Activated T-helper 1 cell treated with anti-CD3 and anti-CD28 coated beads, Interleukin-12 subunit alpha, Interleukin-12 subunit beta, Interleukin-2, Interleukin-4 antibody, amounts not matched to agents 30 ng/mL and 10 ng/mL and 1 ng/mL, durations not matched to agents 14 hours and 24 hours and 36 hours (primary cell): ENCODE measurements around the gene PPP6R2. TPM values are rescaled to one million over a fixed set of nuclear protein-coding genes. Genes with fewer than 3 reads are reported as not detected.
"Not testable (repeated sequence)": the region's sequence is repeated elsewhere in the genome, so short reads cannot be mapped to it uniquely, and the experiment has no call there.

Experiments
- DNase-seq: peaks from one replicate; pipeline ENCODE4 v3.0.0; 2021; ENCODE audit warnings: low spot score
- H3K27ac Mint-ChIP-seq: one replicate; pipeline ENCODE4 v1.8.0; 2021; ENCODE audit warnings: mild to moderate bottlenecking, mixed read lengths
- H3K27me3 Mint-ChIP-seq: one replicate; pipeline ENCODE4 v1.8.0; 2022; ENCODE audit warnings: mild to moderate bottlenecking, moderate library complexity, mixed read lengths; ENCODE audit not compliant: insufficient read depth
- H3K36me3 Mint-ChIP-seq: one replicate; pipeline ENCODE4 v1.8.0; 2021; ENCODE audit warnings: low read depth, mixed read lengths
- H3K4me1 Mint-ChIP-seq: one replicate; pipeline ENCODE4 v1.8.0; 2021; ENCODE audit warnings: low read depth, mixed read lengths
- H3K4me3 Mint-ChIP-seq: one replicate; pipeline ENCODE4 v1.8.0; 2021; ENCODE audit warnings: mild to moderate bottlenecking, moderate library complexity, mixed read lengths
- H3K9me3 Mint-ChIP-seq: one replicate; pipeline ENCODE4 v1.8.0; 2021; ENCODE audit warnings: mixed read lengths
- intact Hi-C: fragments of 100-400 bp; cut with micrococcal nuclease; formaldehyde crosslinking; loops from one replicate; pipeline ENCODE4 v1.15.1; 2024
- total RNA-seq: library from RNA; stranded (reverse); gene quantifications from 2 replicates; pipeline ENCODE4 v1.2.3, GENCODE V29; 2022

Gene PPP6R2
- total RNA-seq, 1 donor from 2014 or later: 46.0 TPM

DNA sequence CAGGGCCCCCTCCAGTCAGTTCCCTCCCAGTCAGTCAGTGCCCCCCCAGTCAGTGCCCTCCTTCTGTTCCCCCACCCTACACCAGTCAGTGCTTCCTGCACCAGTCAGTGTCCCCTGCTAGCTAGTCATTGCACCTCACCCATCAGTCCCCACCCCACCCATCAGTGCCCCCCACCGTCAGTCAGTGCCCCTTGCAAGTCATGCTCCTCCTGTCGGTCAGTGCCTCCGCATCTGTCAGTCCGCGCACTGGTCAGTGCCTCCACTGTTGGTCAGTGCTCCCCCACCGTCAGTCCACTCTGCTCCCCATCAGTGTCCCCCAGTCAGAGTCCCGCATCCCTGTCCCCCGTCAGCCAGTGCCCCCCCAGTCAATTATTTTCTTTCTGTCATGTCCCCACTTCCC is 3.3 kb downstream of the PPP6R2 start:
- no peak overlapping the region for H3K4me3 Mint-ChIP-seq
- no peaks in the 10 kb centered on the region for H3K9me3 Mint-ChIP-seq
- no peak for DNase-seq
- intact Hi-C loops: no loop called here
- no peak overlapping the region for H3K27ac Mint-ChIP-seq
- peaks cover 2% of the 10 kb centered on the region for H3K27me3 Mint-ChIP-seq
- H3K36me3 Mint-ChIP-seq: no peaks in the 10 kb centered on the region
- H3K4me1 Mint-ChIP-seq: peaks cover 8% of the 10 kb centered on the region

DNA sequence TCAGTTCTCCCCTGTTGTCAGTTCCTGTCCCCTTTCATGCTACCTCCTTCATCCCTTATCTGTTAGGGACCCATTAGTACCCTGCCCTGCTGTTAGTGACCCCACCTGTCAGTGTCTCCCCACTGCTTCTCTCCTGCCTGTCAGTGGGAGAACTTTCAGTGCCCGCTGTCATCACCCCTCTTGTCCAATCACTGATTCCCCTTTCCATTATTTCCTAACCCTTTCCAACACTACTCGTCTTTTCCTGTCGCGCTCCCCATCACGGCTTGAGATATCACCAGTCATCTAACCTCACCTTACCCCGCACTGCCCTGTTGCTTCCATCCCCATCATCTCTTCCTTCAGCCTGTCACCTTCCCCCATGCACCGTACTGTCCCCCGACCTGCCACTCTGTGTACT is 4.0 kb downstream of the PPP6R2 start:
- peaks cover 5% of the 10 kb centered on the region for H3K4me1 Mint-ChIP-seq
- intact Hi-C loops: no loop called here
- peaks cover 2% of the 10 kb centered on the region for H3K27me3 Mint-ChIP-seq
- H3K9me3 Mint-ChIP-seq: no peaks in the 10 kb centered on the region
- H3K27ac Mint-ChIP-seq: no peak overlapping the region
- H3K36me3 Mint-ChIP-seq: no peaks in the 10 kb centered on the region
- no peak for DNase-seq
- H3K4me3 Mint-ChIP-seq: no peak overlapping the region

DNA sequence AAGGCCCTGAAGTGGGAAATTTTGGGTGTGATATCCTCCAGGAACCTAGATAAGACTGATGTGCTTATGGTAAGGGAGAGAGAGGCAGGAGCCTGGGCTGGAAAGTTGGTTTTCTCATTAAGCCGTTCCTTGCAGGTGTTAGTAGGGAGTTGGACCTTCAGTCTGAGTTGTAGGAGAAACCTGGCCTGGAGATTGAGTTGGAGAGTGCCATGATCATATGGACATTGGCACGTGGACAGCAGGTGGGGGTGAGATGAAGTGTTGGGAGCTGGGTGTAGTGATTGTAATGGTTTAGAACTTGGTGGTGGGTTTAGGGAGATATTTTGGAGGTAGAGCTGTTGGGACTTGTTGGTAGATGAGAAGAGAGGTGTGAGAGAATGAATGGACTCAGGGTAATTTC is 4.9 kb downstream of the PPP6R2 start:
- Mint-ChIP-seq H3K27ac (no peak overlapping the region), H3K9me3 (no peaks in the 10 kb centered on the region), H3K4me1 (no peaks in the 10 kb centered on the region), H3K27me3 (no peaks in the 10 kb centered on the region), H3K36me3 (peaks cover 1% of the 10 kb centered on the region), H3K4me3 (no peak overlapping the region)
- intact Hi-C loops: no loop called here
- no peak for DNase-seq

DNA sequence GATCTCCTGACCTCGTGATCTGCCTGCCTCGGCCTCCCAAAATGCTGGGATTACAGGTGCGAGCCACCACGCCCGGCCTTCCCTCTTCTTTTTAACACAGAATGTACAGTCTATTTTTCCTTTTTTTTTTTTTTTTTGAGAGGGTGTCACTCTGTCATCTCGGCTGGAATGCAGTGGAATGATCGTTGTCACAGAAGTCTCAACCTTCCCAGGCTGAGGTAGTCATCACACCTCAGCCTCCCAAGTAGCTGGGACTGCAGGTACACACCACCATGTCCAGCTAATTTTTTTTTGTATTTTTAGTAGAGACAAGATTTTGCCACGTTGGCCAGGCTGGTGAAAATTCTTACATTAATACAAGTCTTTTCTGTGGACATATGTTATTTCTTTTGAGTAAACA is 13.1 kb downstream of the PPP6R2 start:
- Mint-ChIP-seq H3K4me1 (peaks cover 19% of the 10 kb centered on the region), H3K9me3 (no peaks in the 10 kb centered on the region), H3K36me3 (peaks cover 18% of the 10 kb centered on the region), H3K4me3 (no peak overlapping the region), H3K27me3 (no peaks in the 10 kb centered on the region), H3K27ac (no peak overlapping the region)
- DNase-seq: no peak
- intact Hi-C loops: no loop called here

DNA sequence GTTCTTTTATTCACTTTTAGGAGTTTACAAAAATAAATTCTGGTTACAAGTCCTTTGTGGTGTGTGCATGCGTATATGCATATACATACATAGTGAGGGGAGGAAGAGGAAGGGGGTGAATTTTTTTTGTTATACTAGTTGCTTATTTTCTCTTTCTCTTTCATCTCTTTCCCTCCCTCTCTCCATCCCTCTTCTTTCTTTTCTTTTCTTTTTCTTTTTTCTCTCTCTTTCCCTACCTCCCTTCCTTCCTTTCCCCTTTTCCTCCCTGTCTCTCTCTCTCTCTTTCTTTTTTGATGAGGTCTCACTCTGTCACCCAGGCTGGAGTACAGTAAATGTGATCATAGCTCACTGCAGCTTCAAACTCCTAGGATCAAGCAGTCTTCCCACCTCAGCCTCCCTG is 14.1 kb downstream of the PPP6R2 start:
- Mint-ChIP-seq H3K4me1 (peaks cover 26% of the 10 kb centered on the region), H3K4me3 (no peak overlapping the region), H3K27me3 (no peaks in the 10 kb centered on the region), H3K27ac (no peak overlapping the region), H3K9me3 (no peaks in the 10 kb centered on the region), H3K36me3 (peaks cover 26% of the 10 kb centered on the region)
- no peak for DNase-seq
- intact Hi-C loops: no loop called here

DNA sequence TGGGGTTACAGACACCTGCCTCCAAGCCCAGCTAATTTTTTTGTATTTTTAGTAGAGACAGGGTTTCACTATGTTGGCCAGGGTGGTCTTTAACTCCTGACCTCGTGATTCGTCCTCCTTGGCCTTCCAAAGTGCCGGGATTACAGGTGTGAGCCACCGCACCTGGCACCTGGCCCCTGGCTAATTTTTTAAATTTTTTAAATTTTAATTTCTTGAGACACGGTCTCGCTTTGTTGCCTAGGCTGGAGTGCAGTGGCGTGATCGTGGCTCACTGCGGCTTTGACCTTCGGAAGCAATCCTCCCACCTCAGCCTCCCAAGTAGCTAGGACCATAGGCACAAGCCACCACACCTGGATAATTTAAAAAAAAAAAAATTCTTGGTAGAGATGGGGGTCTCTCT is 14.6 kb downstream of the PPP6R2 start:
- DNase-seq: no peak
- Mint-ChIP-seq H3K4me1 (peaks cover 26% of the 10 kb centered on the region), H3K27me3 (no peaks in the 10 kb centered on the region), H3K36me3 (peaks cover 26% of the 10 kb centered on the region), H3K27ac (no peak overlapping the region), H3K4me3 (no peak overlapping the region), H3K9me3 (no peaks in the 10 kb centered on the region)
- intact Hi-C loops: no loop called here

DNA sequence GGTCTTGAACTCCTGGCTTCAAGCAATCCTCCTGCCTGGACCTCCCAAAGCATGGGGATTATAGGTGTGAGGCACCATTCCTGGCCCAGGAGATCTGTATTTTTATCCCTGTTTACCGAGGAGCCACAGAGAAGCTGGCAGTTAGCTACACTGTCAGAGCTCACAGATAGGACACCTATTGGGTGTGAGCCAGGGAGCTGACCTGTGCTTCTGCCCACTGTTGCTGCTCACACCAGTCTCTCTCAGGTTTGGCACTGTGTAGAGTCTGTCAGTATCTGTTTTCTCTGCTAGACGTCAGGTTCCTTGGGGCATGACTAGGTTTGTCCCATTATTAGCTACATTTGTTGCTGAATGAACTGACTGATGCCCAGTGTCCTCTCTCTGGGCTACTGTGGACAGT is 17.5 kb downstream of the PPP6R2 start:
- Mint-ChIP-seq H3K4me3 (no peak overlapping the region), H3K27ac (no peak overlapping the region), H3K4me1 (peaks cover 26% of the 10 kb centered on the region), H3K9me3 (no peaks in the 10 kb centered on the region), H3K27me3 (no peaks in the 10 kb centered on the region), H3K36me3 (peaks cover 23% of the 10 kb centered on the region)
- intact Hi-C loops: no loop called here
- no peak for DNase-seq

DNA sequence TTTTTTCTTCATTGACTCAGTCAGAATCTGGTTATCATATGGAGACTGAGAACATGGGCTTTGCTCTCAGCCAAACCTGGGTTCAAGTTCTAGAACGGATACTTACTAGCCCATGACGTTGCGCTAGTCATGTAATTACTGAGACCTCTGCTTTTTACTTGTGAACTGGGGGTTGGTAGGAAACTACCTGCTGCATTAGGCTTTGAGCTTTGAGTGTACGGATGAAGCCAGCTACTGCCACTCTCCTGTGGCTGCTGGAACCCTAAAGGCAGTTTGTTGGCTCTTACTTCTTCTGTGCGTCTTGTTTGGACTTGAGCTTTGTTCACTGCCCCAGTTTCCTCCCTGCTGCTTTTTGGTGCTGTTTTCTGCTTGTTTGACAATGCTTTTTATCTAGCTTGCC is 18.1 kb downstream of the PPP6R2 start:
- H3K4me3 Mint-ChIP-seq: no peak overlapping the region
- no peaks in the 10 kb centered on the region for H3K9me3 Mint-ChIP-seq
- peaks cover 26% of the 10 kb centered on the region for H3K4me1 Mint-ChIP-seq
- no peaks in the 10 kb centered on the region for H3K27me3 Mint-ChIP-seq
- H3K27ac Mint-ChIP-seq: peak overlapping the region; percentile 64
- intact Hi-C loops: no loop called here
- DNase-seq: no peak
- H3K36me3 Mint-ChIP-seq: peaks cover 23% of the 10 kb centered on the region

DNA sequence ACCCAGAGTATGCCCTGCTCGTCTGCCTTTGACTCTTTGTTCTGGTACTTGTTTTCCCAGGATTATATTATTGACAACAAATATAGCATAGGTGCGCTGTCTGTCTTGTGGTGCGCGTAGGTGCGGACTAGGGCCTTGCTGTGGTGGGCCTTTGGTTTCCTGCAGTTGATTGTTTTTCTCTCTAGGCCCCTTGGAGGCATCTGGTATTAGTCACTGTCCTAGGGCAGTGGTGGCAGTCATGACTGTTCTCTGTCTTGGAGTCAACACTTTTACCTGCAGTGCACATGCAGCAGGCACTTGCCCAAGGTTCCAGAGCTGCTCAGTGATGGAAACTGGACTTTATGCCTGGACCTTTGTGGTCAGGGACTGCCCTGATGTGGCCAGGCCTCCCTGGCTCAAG is 18.6 kb downstream of the PPP6R2 start:
- H3K9me3 Mint-ChIP-seq: no peaks in the 10 kb centered on the region
- no peak overlapping the region for H3K27ac Mint-ChIP-seq
- no peaks in the 10 kb centered on the region for H3K27me3 Mint-ChIP-seq
- H3K4me3 Mint-ChIP-seq: no peak overlapping the region
- H3K4me1 Mint-ChIP-seq: peaks cover 26% of the 10 kb centered on the region
- H3K36me3 Mint-ChIP-seq: peaks cover 23% of the 10 kb centered on the region
- intact Hi-C loops: no loop called here
- DNase-seq: no peak

DNA sequence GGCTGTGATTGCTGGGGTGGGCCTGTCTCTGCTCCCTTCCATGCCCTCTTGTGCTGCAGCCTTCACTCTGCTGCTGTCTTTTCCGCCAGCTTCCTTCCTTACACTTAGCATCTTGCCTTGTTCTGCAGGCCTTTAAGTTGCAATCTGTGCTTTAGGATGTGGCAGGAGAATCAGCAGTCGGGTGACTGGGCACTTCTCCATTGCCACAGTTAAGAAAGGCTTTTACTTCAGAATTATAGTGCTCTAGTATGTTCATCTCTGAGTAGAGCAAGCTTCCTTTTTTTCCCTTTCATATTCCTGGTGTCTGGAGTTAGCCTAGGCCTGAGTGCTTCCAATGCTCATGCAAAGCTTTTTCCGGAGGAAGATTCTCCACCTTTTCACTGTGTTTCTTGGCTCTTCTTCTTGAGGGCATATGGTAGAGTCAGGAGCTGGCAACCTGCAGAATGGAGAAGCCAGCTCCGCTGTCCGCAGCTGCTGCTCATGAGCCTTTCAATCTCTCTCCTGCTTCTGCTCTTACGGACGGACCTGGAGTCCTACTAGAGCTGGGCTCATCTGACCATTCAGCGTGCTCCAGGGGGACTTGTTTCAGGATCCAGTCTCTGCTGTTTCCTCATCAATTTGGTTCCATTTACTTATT is 20.2 kb downstream of the PPP6R2 start:
- Mint-ChIP-seq H3K9me3 (no peaks in the 10 kb centered on the region), H3K27me3 (no peaks in the 10 kb centered on the region), H3K4me1 (peaks cover 18% of the 10 kb centered on the region), H3K27ac (no peak overlapping the region), H3K36me3 (peaks cover 27% of the 10 kb centered on the region), H3K4me3 (no peak overlapping the region)
- intact Hi-C loops: no loop called here
- no peak for DNase-seq

DNA sequence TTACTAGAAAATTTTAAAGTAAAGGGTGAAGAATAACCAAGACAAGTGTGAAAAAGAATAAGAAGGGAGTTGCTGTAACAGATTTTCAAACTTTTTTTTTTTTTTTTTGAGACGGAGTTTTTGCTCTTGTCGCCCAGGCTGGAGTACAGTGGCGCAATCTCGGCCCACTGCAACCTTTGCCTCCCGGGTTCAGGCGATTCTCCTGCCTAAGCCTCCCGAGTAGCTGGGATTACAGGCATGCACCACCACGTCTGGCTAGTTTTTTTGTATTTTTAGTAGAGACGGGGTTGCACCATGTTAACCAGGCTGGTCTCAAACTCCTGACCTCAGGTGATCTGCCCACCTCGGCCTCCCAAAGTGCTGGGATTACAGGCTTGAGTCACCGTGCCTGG is 20.7 kb downstream of the PPP6R2 start:
- H3K9me3 Mint-ChIP-seq, H3K27ac Mint-ChIP-seq, H3K4me3 Mint-ChIP-seq, H3K27me3 Mint-ChIP-seq, DNase-seq, intact Hi-C loops: not testable (repeated sequence)
- H3K36me3 Mint-ChIP-seq: peaks cover 30% of the 10 kb centered on the region
- H3K4me1 Mint-ChIP-seq: peaks cover 18% of the 10 kb centered on the region

DNA sequence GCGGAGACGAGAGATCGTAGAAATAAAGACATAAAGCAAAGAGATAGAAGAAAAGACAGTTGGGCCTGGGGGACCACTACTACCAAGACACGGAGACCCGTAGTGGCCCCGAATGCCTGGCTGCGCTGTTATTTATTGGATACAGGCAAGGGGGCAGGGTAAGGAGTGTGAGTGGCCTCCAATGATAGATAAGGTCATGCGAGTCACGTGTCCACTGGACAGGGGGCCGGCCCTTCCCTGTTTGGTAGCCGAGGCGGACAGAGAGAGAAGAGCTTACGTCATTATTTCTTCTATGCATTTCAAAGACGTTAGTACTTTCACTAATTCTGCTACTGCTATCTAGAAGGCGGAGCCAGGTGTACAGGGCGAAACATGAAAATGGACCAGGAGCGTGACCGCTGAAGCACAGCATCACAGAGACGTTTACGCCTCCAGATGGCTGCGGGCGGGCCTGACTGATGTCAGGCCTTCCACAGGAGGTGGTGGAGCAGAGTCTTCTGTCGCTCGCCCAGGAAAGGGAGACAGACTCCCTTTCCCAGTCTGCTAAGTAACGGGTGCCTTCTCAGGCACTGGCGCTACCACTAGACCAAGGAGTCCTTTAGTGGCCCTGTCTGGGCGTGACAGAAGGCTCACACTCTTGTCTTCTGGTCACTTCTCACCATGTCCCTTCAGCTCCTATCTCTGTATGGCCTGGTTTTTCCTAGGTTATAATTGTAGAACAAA is 24.8 kb downstream of the PPP6R2 start:
- H3K4me3 Mint-ChIP-seq: no peak overlapping the region
- H3K4me1 Mint-ChIP-seq: no peaks in the 10 kb centered on the region
- H3K36me3 Mint-ChIP-seq: peaks cover 20% of the 10 kb centered on the region
- H3K9me3 Mint-ChIP-seq: no peaks in the 10 kb centered on the region
- no peaks in the 10 kb centered on the region for H3K27me3 Mint-ChIP-seq
- intact Hi-C loops: no loop called here
- DNase-seq: no peak
- H3K27ac Mint-ChIP-seq: no peak overlapping the region

DNA sequence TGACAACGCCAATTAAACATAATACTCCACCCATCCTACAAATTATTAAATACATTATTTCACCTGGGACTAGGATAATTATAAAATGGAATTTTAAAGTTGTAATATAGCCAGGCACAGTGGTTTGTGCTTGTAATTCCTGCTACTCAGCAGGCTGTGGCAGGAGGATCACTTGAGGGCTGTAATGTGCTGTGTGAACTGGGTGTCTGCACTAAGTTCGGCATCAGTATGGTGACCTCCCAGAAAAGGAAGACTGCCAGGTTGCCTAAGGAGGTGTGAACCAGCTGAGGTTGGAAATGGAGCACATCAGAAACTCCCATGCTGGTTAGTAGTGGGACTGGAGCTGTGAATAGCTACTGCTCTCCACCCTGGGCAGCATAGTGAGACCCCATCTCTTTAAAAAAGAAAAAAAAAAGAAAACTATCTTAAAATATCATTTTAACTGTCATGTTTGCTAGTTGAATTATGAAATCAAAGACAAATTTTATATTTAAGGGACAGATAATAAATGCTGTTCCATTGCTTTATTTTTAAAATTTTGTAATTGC is 28.0 kb downstream of the PPP6R2 start:
- Mint-ChIP-seq H3K4me1 (peaks cover 3% of the 10 kb centered on the region), H3K27ac (no peak overlapping the region), H3K27me3 (no peaks in the 10 kb centered on the region), H3K36me3 (peaks cover 28% of the 10 kb centered on the region), H3K9me3 (no peaks in the 10 kb centered on the region), H3K4me3 (no peak overlapping the region)
- intact Hi-C loops: no loop called here
- DNase-seq: no peak
